Measurements from ENCODE around the gene VAV2.

Gene VAV2

DNA sequence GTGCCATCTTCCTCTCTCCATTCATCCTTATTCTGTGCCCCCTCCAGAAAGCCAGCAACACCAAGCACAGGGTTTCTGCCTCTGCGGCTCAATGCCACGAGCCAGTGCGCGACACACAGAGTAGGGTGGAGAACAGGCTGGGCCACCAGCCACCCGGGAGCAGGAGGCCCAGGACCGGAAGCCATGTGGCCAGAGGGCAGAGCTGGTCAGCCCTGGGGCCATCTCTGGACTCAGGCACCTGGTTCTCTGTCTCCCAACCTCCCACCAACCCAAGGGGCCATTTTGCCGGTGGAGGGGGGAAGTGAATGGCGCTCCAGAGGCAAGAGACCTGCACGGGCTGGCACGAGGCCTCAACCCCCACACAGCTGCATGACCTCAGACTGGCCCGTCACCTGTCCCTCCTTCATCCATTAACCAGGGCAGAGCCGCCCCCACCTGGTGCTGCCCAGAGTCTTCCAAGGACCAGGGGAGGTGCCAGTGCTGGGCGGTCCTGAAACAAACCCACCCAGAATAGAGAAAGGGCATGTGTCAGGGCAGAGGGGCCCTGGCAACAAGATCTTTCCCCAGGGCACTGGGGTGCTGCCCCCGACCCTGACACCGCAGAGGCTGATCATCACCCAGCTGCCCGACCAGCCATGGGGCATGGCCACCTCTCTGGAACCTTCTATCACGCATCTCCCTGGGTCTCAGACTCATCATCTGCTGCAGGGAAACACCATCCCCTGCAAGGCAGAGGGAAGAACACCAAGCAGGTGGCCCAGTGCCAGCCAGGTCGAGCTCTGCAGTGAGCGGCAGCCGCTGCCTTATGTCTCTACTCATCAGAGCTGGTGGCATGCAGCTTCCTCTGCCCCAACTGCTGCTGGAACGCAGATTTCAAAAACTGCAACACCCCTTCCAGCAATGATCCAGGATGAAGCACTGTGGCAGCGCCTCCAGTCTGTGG, 11.9 kb downstream of the VAV2 start:
- DNase-seq, result no peak

DNA sequence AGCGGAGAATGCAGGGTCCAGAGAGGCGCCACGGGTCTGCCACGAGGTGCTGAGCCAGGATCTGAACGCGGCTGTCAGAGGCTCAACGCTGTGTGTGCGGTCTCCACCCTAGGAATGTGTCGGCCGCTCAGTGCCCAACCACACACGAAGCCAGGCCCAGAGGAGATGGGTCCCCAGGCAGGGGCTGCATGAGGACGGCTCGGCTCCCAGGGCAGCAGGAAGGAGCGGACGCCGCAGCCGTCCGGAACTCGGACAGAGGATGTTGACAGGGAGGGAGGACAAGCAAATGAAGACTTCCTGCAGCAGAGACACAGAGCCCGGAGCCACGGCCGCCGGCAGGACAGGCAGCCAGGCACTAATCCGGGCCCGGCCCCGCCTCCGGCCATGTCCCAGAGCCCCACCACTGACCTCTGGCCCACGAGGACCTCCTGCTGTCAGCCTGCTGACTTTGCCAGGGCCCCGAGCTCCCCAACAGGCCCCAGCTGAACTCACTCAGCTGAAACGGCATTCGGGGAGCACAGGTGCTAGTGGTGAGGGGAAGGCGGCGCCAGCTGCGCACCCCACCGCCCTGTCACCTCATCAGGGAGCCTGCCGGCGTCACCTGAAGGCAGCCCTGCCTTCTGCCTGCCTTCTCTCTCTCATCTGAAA, 12.7 kb downstream of the VAV2 start:
- no peak for DNase-seq

DNA sequence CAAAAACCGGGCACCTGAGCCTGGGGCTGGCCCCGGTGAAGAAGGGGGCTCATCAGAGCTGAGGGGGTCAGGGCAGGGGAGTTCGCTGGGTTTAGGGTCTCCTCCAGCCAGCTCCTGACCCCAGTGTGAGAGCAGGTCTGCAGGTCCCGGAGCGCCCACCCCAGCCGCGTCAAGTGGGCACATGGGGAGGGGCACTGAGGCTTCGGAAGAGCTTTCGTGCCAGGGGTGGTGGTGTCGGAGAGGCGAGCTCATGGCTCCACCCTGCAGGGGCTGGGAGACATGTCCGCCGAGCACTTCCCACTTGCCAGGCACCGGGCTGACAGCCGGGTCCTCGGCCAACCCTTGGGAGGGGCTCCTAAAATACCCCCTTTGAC, 13.2 kb downstream of the VAV2 start:
- no peak for DNase-seq

DNA sequence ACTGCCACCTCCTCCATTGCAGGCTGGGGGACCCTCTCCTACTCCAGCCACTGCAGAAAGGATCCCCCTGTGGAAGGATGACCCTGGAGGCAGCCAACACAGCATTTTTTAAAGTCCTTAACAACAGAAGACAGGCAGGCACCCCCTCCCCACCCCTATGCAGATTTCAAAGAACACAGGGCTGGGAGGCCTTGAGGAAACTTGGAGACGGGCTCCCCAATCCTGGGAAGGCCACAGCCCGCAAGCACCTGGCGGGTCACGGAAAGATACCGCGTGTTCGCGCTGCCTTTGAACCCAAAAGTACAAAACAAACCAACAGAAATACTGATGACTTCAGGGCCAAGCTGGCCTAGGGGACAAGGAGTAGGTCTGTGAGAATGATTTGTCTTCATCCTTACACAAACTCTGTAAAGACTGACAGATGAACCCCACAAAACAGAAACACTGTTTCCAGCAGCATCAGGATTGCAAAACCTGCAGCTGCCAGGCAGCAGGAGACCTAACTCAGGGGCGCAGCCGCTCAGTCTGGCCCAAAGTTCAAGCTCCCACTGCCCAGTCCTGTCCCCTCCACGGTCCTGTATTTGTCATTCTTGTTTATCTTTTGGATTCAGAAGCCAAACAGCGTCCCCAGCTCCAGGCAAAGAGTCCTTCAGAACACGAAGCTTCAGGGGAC, 13.8 kb downstream of the VAV2 start:
- DNase-seq, result no peak

DNA sequence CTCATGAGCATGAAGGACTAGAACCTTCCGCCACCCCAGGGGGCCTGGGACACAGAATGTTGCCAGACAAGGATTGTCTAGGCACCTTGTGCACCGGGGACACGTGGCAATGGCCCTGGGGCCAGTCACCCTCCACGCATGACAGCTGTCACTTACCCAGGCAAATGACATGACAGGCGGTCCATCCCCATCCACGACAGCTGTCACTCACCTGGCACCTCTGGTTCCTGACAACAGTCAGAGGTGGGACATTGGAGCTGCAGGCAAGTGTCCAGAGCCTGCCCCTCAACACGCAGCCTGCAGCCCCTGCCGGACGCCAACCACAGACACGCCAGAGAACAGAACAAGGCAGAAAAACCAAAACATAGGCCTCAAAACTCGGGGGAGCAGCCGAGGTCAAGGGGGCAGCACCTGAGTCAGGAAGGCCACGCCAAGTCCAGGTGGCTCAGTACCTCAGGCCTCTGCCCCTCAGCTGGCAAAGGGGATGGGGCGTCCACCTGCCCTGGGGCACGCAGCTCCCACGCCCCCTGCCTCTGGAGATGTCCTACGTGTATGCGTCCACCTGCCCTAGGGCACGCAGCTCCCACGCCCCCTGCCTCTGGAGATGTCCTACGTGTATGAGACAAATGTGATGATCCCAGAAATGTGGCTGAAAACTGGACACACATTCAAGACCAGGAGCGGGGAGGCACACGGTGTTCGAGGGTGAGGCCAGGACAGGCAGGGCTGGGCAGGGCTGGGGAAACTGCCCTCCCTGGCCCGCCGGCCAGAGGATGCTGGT, 14.5 kb downstream of the VAV2 start:
- no peak for DNase-seq

DNA sequence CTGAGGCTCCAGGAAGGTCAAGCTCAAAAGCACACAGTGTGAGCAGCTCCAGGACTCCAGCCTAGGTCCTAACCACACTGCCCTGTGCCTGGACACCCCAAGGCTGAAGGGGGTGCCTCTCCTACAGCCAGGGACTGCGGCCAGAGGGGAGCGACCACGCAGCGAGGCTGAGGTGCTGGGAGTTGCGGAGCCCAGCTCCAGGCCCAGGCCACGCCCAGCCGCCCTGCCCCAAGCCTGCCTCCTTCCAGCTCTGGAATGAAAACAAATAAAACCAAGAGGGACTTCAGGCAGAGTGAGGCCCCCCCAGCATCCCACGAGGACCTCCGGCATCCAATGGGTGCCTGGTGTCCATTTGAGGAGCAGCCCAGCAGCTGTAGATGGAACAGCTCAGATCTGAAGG, 15.2 kb downstream of the VAV2 start:
- no peak for DNase-seq

DNA sequence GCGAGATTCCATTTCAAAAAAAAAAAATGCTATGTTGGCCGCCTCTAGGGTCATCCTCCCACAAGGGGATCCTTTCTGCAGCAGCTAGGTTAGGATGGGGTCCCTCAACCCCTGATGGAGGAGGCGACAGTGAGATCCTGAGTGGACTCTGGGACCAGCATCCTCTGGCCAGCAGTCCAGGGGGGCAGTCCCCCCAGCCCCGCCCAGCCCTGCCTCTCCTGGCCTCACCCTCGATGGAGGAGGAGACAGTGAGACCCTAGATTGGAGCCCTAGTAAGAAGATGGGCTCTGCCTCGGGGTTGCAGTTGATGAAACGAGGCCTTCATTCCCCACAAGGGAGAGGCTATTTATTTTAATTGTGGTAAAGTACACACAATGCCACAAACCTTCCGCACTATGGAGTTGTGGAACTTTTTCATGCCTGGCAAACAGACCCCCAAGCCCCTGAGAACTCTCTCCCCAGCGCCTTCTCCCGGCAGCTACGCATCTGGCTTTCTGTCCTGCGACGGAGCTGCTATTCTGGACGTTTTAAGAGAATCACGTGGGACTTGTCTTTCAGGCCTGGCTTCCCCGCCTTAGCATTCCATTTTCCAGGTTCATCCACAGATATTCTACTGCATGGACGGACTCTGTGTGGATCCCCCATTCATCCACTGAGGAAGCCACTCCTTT, 15.8 kb downstream of the VAV2 start:
- no peak for DNase-seq

DNA sequence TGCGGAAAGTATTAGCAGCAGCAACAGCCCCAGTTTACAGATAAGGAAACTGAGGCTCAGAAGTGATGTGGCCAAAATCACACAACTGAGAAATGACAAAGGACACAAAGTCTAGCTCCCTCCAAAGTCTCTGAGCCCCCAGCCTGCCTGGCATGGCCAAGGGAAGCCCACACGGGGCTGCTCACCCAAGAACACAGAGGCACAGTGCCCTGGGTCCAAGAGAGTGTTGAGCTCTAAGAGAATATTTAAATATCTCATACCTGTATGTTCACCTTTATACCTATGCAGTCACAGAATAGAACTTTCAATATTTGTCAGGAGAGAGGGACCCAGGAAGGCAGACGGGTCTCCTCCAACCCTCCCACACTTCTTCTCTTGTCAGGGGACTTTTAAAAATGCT, 16.6 kb downstream of the VAV2 start:
- no peak for DNase-seq

DNA sequence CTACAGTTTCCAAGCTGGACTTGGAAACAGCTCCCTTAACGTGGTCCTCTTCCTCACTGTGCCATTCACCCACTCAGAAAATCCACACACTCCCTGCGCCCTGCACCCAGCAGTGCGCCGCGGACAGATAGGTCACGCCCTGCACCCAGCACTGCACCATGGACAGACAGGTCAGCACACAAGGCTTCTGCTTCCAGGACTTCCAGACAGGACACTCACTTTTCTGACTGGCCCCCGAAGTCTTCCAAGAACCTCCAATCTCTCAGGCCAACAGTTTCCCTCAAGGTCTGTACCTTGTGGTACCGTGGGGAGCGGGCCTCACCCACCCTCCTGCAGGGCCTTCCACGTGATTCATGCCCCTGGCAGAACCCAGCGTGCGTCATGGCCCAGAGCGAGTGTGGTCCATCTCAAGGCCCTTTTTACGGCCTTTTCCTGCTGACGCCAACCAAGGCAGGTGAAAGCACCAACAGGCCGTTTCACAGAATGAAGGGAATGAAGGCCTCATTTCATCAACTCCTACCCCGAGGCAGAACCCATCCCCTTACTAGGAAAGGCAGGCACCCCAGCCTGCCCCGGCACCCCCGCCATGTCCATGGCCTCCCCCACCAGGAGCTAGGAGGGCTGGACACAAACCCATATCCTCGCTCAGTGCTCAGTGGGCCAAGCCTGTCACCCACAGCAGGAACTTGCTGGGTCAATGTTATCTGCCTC, 17.3 kb downstream of the VAV2 start:
- DNase-seq, result no peak

DNA sequence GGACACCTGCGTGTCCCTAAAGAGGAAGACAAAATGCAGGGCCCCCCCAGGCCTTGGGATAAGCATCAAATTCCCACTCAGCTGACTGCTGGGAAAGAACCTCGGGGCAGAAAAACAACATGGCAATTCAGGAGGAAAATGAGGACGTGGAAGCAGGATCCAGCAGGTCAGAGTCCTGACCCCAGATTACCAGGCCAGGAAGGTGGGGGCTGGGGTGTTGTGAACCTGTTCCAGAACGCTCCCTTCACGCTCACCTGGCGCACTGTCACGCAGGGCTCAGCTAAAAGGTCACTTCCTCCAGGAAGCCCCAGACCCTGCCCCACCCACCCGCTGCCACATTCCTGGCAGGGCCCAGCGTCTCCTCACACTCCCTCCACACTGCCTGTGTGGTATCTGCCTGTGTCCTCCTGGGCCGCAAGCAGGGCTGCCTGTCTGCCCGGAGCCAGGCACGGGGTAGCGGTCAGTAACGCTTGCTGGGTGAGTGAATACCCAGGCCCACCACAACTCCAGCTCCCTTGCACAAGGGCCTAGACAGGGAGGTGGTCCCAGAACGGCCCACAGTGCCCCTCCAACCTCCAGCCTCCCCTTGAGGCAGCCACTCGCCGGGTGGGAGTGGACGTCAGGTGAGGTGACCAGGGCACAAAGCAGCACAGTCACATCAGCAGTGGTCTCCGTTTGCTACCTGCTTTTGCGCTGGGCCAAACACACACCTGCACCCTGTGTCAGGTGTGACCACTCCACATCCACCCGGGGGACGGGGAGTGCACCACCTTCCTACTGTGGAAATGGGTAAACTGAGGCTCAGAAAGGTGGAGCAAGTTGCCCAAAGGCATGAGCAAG, 18.1 kb downstream of the VAV2 start:
- DNase-seq, result no peak

DNA sequence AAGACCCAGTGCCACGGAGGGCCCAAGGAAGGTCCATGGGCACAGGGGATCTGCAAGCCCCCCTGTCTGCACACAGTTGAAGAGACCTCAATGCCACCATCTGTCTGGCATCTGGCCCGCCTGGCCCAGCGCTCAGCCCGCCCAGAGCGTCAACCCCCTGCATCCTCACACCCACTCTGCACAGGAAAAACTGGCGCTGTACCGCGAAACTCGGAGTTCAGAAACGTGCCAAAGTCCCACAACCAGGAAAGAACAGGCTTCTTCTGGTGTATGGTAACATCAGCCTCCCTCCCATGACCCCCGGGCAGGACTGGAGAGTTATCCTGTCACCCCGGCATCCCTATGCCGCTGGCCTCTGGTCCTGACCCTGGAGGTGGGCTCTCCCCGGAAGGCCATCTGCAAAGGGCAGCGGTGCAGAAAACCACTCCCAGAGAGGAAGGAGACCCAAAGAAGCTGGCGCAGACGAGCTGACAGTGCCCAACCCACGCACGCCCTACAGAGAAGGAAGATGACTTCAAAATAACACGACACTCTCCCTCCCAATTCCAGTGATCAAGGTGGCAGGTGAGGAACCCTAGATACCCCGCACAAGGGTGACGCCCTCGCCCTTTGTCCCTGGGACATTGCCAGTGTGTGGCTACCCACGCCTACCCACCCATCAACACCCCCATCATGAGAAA, 18.9 kb downstream of the VAV2 start:
- DNase-seq, result no peak

DNA sequence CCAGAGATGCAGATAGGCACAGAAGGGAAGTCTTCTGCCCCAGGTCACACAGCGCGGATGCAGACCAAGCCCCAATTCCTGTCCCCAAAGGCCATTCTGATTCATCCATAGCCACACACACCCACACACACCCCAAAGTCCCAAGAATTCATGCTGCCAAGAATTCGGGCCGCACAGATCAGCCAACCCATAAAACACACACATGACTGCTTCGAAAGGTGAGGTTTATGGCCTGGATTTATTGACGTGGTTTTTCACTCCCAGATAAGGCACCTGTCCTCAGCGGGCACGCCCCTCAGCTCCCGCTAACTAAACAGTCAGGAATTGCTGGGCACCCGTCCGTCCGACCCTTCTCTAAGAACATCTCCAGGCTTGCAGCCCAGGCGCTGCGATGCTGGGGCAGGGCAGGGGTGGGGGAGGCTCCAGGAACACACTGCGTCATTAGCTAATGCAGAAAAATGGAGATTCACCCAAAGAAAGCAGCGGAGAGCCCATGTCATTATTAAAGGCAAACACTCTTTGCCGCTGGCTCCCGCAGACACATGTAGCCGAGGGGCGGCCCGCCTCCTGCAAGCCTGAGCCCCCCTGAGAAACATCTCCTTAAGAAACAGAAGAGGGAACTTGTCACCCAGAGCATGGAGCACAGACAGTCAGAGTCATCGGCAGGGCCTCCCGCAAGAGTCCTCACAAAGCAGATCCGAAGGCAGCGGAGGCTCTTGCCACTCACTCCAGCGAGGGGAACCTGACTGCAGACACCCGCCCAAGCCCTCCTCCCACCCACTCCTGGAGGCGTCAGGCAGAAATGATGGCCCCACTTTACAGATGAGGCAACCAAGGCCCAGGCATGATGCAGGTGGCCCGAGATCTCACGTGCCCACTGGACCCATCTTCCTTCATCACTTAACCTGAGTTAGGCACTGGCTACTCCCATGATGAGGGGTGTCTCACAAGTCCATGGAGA, 19.9 kb downstream of the VAV2 start:
- DNase-seq, result no peak

DNA sequence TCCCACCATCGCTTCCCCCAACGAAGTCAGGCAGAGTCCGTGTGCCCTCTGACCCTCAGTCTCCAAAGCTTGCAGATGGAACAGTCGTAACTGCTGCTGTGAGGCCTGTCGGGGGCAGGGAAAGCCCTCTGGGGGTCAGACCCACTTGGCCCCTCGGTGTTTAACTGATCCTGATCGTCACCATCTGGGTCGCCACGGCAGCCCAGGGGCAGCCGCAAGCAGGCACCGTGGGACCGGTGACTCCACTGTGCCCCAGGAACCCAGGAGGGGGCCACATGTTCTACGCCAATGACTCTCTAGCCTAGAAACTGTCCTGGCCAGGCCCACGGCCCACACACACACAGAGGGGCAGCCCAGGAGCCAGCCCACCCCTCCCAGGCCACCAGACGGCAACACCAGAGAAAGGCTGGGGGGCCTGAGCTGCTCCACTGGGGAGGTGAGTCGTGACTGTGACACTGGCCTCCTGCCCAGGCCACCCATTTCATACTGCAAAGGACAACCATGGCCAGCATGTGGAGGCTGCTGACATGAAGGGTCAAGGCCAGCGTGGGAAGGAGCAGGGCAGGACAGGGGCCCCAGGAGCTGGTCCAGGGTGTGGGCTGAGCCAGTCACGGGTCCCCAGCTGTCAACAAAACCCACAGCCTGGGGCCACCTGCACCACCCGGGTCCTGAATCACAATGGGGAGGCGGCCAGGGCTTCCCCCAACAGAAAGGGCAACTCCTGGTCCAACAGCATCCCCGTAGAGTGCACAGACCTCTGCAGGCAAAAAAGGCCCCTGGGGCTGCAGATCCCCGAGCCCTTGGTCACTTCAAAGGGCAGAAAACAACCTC, 20.8 kb downstream of the VAV2 start:
- DNase-seq, result no peak

DNA sequence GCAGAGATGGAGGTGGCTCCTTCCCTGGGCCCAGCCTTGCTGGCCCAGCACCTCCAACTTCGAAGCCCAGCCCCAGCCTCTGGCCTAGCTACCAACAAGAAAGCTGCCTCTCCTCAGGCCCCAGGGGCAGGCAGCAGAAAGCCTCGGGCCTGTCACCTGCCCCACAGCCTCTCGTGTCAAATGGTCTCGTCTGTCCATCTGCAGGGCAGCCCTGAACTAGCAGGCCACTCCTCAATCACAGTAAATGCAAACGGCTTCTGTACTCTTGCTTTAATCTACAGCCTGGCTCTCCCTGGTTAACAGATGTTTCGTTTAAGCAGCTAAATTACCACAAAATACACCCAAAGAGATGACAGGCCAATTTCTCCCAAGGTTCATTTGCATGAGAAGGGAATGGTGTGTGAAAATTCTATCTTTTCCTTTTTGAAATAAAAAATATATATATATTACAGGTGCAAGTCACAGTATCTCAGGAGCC, 21.5 kb downstream of the VAV2 start:
- no peak for DNase-seq

DNA sequence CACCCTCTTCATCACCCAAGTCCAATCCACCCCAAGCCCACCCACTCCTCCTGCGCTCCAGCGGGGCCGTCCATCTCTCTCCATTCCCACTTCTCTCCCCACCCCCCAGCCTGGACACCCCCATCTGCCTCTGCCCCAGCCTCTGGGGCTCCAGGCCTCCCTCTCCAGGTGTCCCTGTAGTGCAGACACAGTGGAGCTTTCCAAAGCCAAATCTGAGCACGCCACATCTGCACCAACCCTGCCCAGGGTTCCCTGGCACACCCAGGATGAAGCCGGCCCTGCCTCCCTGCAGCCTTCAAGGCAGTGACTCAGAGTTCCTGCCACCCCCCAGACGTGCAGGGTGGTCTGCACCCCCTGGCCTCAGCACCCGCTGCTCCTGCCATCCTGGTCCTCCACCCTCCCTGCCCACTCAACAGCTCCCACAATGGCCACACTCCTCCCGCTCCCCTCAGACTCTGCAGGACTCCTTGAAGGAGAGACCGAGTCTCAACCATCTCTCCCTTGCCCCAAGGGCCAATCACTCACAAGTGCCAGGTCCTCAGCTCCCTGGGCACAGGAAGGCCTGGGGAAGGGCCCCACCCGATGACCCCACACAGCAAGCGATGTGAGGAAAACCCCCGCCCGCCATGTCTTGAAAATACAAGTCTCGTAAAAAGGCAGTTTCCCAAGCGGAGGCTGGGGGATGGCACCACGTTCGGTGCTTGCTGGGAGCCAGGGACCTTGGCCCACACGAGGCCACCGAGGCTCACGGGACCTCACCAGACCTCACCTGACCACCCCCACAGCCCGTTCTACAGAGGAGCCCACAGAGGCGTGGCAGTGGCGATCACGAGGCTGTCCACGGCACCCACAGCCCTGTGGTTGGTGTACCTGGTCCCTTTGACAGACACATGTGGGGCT, 22.2 kb downstream of the VAV2 start:
- DNase-seq, result no peak

DNA sequence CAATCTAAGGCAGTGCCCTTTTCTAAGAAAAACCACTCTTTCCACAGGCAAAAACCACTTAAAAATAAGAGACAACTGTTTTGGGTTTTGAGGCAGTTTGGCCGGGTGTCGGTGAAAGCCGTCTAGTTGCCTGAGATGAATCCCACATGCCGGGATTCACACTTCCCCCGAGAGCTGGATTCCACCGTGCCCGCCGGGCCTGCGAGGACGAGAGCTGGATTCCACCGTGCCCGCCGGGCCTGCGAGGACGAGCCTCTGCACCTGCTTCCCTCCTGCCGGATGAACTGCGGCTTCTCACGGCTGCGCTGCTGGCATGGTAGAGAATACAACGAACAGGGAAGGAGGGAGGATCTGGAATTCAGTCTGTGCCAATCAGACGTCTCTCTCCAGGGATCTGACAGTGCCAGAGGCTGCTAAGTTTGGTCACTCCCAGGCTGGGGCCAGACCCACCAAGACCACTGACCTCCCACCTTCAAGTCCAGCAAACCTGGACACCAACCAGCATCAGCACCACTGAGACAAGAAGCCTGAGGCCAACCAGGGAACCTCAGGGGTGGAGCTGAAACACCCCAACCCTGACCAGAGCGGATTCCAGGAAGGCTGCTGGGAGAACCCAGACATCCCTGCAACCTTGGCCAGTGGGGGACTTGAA, 23.0 kb downstream of the VAV2 start:
- no peak for DNase-seq

Data from activated CD8-positive, alpha-beta memory T cell treated with anti-CD3 and anti-CD28 coated beads, Interleukin-2, amount 50 U/mL, for 48 hours (primary cell).